Fibroblast of pulmonary artery (primary cell): ENCODE results near the gene REX1BD.

Source experiments
- DNase-seq: peaks from one replicate; pipeline ENCODE4 v3.0.0-alpha.2; 2010; ENCODE audit warnings: low read depth
- H3K4me3 ChIP-seq: replicated peaks from 2 replicates; pipeline ENCODE4 v1.5.1; 2011; ENCODE audit warnings: low read depth, mild to moderate bottlenecking, control low read depth, low read length, moderate library complexity
- CTCF ChIP-seq: IDR thresholded peaks from 2 replicates; pipeline ENCODE4 v1.5.1; 2011; ENCODE audit warnings: mild to moderate bottlenecking, control low read depth, low read length, inconsistent platforms; ENCODE audit errors: missing control alignments

Gene REX1BD

GRCh38 chr19:18612051-18612771 is 23.6 kb downstream of the REX1BD start:
- no peak for DNase-seq
- TF ChIP-seq CTCF, result no peak
- peak overlapping the region; percentile 14 for H3K4me3 ChIP-seq

- DNase-seq, result no peak
- TF ChIP-seq CTCF, result no peak
- peak within 1 kb of the TSS; percentile 14 for H3K4me3 ChIP-seq
Measured at GRCh38 chr19:18612772-18613588, 24.4 kb downstream of the REX1BD start, which contains the start of gene TMEM59L. TMEM59L (plus strand) TSS chr19:18612870; CDS start chr19:18612959, 89 bp downstream.

- H3K4me3 ChIP-seq, result no peak overlapping the region
Measured at GRCh38 chr19:18613589-18614234, 25.1 kb downstream of the REX1BD start.

GRCh38 chr19:18616023-18616422 is 27.4 kb downstream of the REX1BD start:
- DNase-seq, result no peak
- no peak for TF ChIP-seq CTCF
- no peak overlapping the region for H3K4me3 ChIP-seq

More at GRCh38 chr19:18613589-18614234, 25.1 kb downstream of the REX1BD start:
- no peak for TF ChIP-seq CTCF
- DNase-seq, result no peak

GRCh38 chr19:18617562-18617961 is 29.0 kb downstream of the REX1BD start:
- H3K4me3 ChIP-seq, result no peak overlapping the region
- DNase-seq, result no peak
- no peak for TF ChIP-seq CTCF

GRCh38 chr19:18618236-18618635 is 29.6 kb downstream of the REX1BD start:
- no peak overlapping the region for H3K4me3 ChIP-seq
- no peak for TF ChIP-seq CTCF
- no peak for DNase-seq
